Activated CD8-positive, alpha-beta T cell treated with anti-CD3 and anti-CD28 coated beads for 36 hours (primary cell): ENCODE measurements around the gene CADPS. TPM values are rescaled to one million over a fixed set of nuclear protein-coding genes. Genes with fewer than 3 reads are reported as not detected.

Source experiments
- ATAC-seq: fragments of 200-7000 bp; cut with Tn5 transposase; one replicate; pipeline ENCODE4 v1.10.0; 2021; ENCODE audit warnings: mild to moderate bottlenecking, moderate library complexity
- CTCF ChIA-PET: fragments of 350-600 bp; sonication (Branson Sonifier 250); formaldehyde crosslinking; loops from one replicate; lab custom pipeline; 2021; ENCODE audit warnings: antibody characterized with exemption; lab: Charles Lee
- POLR2A ChIA-PET: fragments of 350-600 bp; sonication (Branson Sonifier 250); formaldehyde crosslinking; loops from one replicate; lab custom pipeline; 2021; ENCODE audit warnings: antibody characterized with exemption; lab: Charles Lee
- DNase-seq: peaks from one replicate; pipeline ENCODE4 v3.0.0-alpha.2; 2020
- H3K27ac Mint-ChIP-seq: one replicate; pipeline ENCODE4 v1.8.0; 2021; ENCODE audit warnings: mild to moderate bottlenecking, mixed read lengths
- H3K27me3 Mint-ChIP-seq: one replicate; pipeline ENCODE4 v1.8.0; 2021; ENCODE audit warnings: mixed read lengths
- H3K36me3 Mint-ChIP-seq: one replicate; pipeline ENCODE4 v1.8.0; 2021; ENCODE audit warnings: low read depth, mixed read lengths
- H3K4me1 Mint-ChIP-seq: one replicate; pipeline ENCODE4 v1.8.0; 2021; ENCODE audit warnings: low read depth, mixed read lengths
- H3K4me3 Mint-ChIP-seq: one replicate; pipeline ENCODE4 v1.8.0; 2021; ENCODE audit warnings: mild to moderate bottlenecking, moderate library complexity, mixed read lengths
- H3K9me3 Mint-ChIP-seq: one replicate; pipeline ENCODE4 v1.8.0; 2021; ENCODE audit warnings: mixed read lengths
- intact Hi-C: fragments of 100-400 bp; cut with micrococcal nuclease; formaldehyde crosslinking; loops from one replicate; pipeline ENCODE4 v1.10.0; 2022
- total RNA-seq, 2 experiments: library from RNA; stranded (reverse); gene quantifications; one replicate each; pipeline ENCODE4 v1.2.3, GENCODE V29; 2021
- TF ChIP-seq, protein P1 (sequence below): fragments of 200-600 bp; IDR thresholded peaks from one replicate; pipeline ENCODE4 v1.8.0; 2022; ENCODE audit warnings: antibody characterized with exemption, mild to moderate bottlenecking

CADPS gene
- total RNA-seq, 2 experiments from 2014 or later: not detected

DNA sequence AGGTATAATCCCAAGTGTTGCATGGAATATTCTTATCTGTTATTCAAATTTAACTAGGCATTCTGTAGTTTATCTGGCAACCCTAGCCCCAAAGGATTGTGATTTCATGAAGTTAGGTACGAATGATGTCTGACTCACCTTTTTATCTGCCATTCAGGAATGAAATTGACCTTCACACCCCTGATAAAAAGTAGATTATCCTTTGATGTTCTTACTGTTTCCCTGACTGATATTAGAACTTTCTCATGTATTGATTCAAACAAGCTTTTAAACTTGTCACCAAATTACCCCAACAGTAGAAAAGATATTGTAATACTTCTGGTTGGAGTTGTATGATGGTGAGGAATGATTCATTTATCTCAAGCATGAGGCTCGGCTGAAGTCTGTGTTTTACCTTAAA is 43.6 kb upstream of the CADPS start:
- POLR2A ChIA-PET: no interaction called here

DNA sequence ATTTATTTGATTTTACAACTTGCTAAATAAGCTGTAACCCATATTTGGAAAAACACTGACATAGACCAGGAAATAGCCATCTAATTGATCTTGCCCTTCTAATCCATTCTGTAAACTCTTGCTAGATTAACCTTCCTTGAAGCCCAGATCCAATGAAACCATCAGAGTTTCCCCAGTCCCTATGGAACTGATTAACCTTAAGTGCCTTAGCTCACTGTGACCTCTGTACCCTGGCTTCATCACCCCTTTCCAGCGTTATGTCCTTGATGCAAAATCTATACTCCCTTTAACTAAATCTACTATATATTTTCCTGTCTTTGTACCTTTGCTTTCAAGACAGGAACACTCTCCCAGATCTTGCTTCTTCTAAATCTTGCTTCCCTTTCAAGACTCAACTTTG is 42.9 kb upstream of the CADPS start:
- DNase-seq: no peak
- ATAC-seq: no peak
- TF ChIP-seq, protein P1, sequence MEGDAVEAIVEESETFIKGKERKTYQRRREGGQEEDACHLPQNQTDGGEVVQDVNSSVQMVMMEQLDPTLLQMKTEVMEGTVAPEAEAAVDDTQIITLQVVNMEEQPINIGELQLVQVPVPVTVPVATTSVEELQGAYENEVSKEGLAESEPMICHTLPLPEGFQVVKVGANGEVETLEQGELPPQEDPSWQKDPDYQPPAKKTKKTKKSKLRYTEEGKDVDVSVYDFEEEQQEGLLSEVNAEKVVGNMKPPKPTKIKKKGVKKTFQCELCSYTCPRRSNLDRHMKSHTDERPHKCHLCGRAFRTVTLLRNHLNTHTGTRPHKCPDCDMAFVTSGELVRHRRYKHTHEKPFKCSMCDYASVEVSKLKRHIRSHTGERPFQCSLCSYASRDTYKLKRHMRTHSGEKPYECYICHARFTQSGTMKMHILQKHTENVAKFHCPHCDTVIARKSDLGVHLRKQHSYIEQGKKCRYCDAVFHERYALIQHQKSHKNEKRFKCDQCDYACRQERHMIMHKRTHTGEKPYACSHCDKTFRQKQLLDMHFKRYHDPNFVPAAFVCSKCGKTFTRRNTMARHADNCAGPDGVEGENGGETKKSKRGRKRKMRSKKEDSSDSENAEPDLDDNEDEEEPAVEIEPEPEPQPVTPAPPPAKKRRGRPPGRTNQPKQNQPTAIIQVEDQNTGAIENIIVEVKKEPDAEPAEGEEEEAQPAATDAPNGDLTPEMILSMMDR: no peak
- Mint-ChIP-seq H3K4me3 (no peak overlapping the region), H3K27me3 (no peaks in the 10 kb centered on the region), H3K9me3 (peaks cover 7% of the 10 kb centered on the region), H3K27ac (no peak overlapping the region), H3K36me3 (no peaks in the 10 kb centered on the region), H3K4me1 (no peaks in the 10 kb centered on the region)
- intact Hi-C loops: no loop called here
- POLR2A ChIA-PET: no interaction called here
- CTCF ChIA-PET: no interaction called here

More for the DNA sequence above, 43.6 kb upstream of the CADPS start:
- no peak overlapping the region for H3K4me3 Mint-ChIP-seq
- no peak for DNase-seq
- intact Hi-C loops: no loop called here
- TF ChIP-seq, protein P1: no peak
- no peaks in the 10 kb centered on the region for H3K36me3 Mint-ChIP-seq
- no peak for ATAC-seq
- H3K9me3 Mint-ChIP-seq: peaks cover 7% of the 10 kb centered on the region
- H3K27ac Mint-ChIP-seq: no peak overlapping the region
- no peaks in the 10 kb centered on the region for H3K27me3 Mint-ChIP-seq
- CTCF ChIA-PET: no interaction called here
- H3K4me1 Mint-ChIP-seq: no peaks in the 10 kb centered on the region

DNA sequence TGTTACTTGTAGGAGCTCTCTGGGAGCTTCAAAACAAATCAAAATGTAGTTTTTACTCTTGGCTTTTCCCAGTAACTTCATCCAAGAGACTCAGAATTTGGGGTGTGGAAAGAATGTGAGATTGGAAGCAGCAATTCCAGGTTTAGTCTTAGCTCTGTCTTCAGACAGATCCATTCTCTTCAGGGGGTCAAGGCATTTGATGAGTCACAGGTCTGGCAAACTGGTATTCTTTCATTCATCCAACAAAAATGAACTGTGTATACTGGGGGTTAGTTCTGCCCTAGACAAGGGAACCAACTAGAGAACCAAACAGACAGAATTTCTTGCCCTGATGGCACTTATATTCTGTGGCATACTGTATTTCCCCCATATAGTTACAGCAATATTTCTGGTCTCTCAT is 36.3 kb upstream of the CADPS start:
- Mint-ChIP-seq H3K27ac (no peak overlapping the region), H3K4me3 (no peak overlapping the region), H3K9me3 (peaks cover 6% of the 10 kb centered on the region), H3K4me1 (no peaks in the 10 kb centered on the region), H3K27me3 (no peaks in the 10 kb centered on the region), H3K36me3 (no peaks in the 10 kb centered on the region)
- TF ChIP-seq, protein P1: no peak
- ATAC-seq: no peak
- no peak for DNase-seq
- ChIA-PET POLR2A (interaction anchor here (0.9 kb wide), 1 partner anchor 24 kb away, joined by 3 read pairs; no protein-coding TSS in a partner anchor), CTCF (no interaction called here)
- intact Hi-C loops: no loop called here

DNA sequence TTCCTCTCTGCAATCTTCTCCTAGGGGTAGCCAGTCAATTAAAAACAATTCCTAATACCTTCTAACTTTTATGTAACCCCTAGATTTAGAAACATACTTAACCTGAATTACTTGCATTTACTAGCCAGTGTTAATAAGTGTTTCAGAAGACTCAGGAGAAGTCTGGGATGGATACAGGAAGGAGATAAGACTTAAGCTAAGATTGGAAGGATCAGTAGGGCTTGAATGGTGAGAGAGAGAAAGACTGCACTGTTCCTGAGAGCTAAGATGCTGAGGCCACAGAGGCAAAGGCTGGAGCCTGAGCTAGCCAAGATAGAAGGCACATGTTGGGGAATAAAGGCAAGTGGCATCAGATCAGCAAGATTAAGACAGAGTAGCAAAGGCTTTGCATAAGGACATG is 30.1 kb upstream of the CADPS start:
- intact Hi-C loops: no loop called here
- H3K9me3 Mint-ChIP-seq: no peaks in the 10 kb centered on the region
- POLR2A ChIA-PET: interaction anchor here (0.6 kb wide), 1 partner anchor 60 kb away, joined by 3 read pairs; no protein-coding TSS in a partner anchor
- no peaks in the 10 kb centered on the region for H3K4me1 Mint-ChIP-seq
- H3K27ac Mint-ChIP-seq: no peak overlapping the region
- CTCF ChIA-PET: no interaction called here
- H3K36me3 Mint-ChIP-seq: no peaks in the 10 kb centered on the region
- ATAC-seq: no peak
- H3K27me3 Mint-ChIP-seq: no peaks in the 10 kb centered on the region
- no peak for DNase-seq
- H3K4me3 Mint-ChIP-seq: no peak overlapping the region
- TF ChIP-seq, protein P1: no peak

DNA sequence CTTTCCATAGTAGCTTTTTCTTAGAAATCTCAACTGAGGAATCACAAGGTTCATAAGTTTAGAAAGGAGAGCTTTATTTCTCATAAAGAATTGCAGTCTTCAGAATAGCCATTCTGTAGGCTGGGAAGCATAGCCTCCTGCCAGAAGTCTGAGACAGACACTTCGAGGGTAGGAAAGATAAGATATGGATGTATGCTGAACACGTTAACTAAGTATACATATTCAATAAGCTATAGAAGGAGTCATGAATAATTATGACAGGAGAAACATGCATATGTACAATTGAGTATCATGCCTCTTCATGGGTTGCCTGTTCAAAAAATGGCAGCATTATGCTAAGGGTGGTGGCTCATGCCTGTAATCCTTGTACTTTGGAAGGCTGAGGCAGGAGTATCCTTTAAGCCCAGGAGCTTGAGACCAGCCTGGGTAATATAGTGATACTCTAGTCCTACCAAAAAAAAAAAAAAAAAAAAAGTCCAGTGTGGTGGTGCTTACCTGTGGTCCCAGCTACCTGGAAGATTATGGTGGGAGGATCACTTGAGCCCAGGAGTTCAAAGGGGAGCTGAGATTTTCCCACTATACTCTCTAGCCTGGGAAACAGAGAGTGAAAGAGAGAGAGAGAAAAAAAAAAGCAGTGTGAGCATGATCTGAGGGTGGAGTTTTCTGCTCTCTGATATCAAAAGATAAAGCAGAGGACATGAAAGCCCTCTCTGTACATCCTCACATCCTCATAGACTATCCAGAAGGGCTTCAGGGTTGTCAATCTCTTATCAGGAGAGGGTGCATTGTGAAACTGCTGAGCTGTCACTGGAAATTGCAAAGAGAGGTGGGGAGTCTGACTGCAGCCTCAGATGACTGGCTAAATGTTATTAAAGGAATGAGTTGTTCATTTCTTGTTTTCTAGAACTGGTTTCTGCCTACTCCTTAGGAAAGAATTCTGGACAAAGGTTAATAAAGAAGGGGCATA is 23.6 kb upstream of the CADPS start:
- ATAC-seq: no peak
- TF ChIP-seq, protein P1: no peak
- Mint-ChIP-seq H3K36me3 (no peaks in the 10 kb centered on the region), H3K27me3 (no peaks in the 10 kb centered on the region), H3K4me3 (no peak overlapping the region), H3K4me1 (no peaks in the 10 kb centered on the region), H3K9me3 (no peaks in the 10 kb centered on the region), H3K27ac (no peak overlapping the region)
- no peak for DNase-seq
- intact Hi-C loops: no loop called here
- ChIA-PET POLR2A (no interaction called here), CTCF (no interaction called here)
